ENCODE data around the gene LRP11.

The LRP11 gene

DNA sequence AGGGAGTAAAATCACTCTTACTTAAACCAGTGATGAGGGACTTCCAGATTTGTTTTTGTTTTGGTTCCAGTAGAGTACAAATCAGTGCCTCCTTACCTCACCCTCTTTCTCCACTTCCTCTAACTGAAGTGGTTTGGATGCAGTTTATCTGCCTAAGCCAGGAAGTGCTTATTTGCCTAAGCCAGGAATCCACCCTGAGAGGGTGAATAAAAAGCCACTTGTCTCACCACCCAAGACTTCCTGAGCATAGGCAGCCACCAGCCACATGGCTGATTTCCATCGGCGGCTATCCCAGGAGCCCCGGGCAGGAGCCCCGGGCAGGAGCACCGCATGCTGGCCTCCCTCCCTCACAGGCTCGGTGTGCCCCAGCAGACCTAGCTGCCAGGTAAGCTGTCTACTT, 12.0 kb downstream of the LRP11 start:
- TF ChIP-seq YY1 (IDR thresholded peaks at IDR 0.05; ENCODE audit: low read depth) (no peak), TCF12 (IDR thresholded peaks at IDR 0.05; ENCODE audit: low read depth) (no peak), RAD21 (IDR thresholded peaks at IDR 0.05; ENCODE audit: low read depth) (no peak), EP300 (IDR thresholded peaks at IDR 0.05; ENCODE audit: borderline replicate concordance) (no peak), ZBTB7A (IDR thresholded peaks at IDR 0.05; ENCODE audit: low read depth) (no peak), FOXM1 (IDR thresholded peaks at IDR 0.05; ENCODE audit: borderline replicate concordance, low read depth) (no peak), EGR1 (IDR thresholded peaks at IDR 0.05) (no peak), REST (IDR thresholded peaks at IDR 0.05; ENCODE audit: low read depth) (no peak), CREB1 (IDR thresholded peaks at IDR 0.05; ENCODE audit: low read depth) (no peak)
- TF ChIP-seq, protein P1, sequence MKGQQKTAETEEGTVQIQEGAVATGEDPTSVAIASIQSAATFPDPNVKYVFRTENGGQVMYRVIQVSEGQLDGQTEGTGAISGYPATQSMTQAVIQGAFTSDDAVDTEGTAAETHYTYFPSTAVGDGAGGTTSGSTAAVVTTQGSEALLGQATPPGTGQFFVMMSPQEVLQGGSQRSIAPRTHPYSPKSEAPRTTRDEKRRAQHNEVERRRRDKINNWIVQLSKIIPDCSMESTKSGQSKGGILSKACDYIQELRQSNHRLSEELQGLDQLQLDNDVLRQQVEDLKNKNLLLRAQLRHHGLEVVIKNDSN (IDR thresholded peaks at IDR 0.05) = no peak
- TF ChIP-seq, protein P2, sequence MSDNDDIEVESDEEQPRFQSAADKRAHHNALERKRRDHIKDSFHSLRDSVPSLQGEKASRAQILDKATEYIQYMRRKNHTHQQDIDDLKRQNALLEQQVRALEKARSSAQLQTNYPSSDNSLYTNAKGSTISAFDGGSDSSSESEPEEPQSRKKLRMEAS (IDR thresholded peaks at IDR 0.05) = no peak

- TF ChIP-seq, protein P2 (IDR thresholded peaks at IDR 0.05) = no peak
- no peak for TF ChIP-seq FOXM1 (IDR thresholded peaks at IDR 0.05; ENCODE audit: borderline replicate concordance, low read depth)
- TF ChIP-seq YY1 (IDR thresholded peaks at IDR 0.05; ENCODE audit: low read depth) = no peak
- no peak for TF ChIP-seq NFIC (IDR thresholded peaks at IDR 0.05)
- TF ChIP-seq, protein P1 (IDR thresholded peaks at IDR 0.05) = no peak
- TF ChIP-seq TEAD4 (IDR thresholded peaks at IDR 0.05) = no peak
- no peak for TF ChIP-seq CREB1 (IDR thresholded peaks at IDR 0.05; ENCODE audit: low read depth)
- no peak for TF ChIP-seq EP300 (IDR thresholded peaks at IDR 0.05; ENCODE audit: borderline replicate concordance)
- no peak for TF ChIP-seq CEBPB (IDR thresholded peaks at IDR 0.05)
- TF ChIP-seq RAD21 (IDR thresholded peaks at IDR 0.05; ENCODE audit: low read depth) = no peak
- TF ChIP-seq TCF12 (IDR thresholded peaks at IDR 0.05; ENCODE audit: low read depth) = no peak
- no peak for TF ChIP-seq TAF1 (IDR thresholded peaks at IDR 0.05; ENCODE audit: low read depth)
Observed at GRCh38 chr6:149851461-149852110, 12.6 kb downstream of the LRP11 start.

- TF ChIP-seq FOXM1 (IDR thresholded peaks at IDR 0.05; ENCODE audit: borderline replicate concordance, low read depth) (no peak), TCF12 (IDR thresholded peaks at IDR 0.05; ENCODE audit: low read depth) (no peak), NFIC (IDR thresholded peaks at IDR 0.05) (no peak), EP300 (IDR thresholded peaks at IDR 0.05; ENCODE audit: borderline replicate concordance) (no peak), CREB1 (IDR thresholded peaks at IDR 0.05; ENCODE audit: low read depth) (no peak), REST (IDR thresholded peaks at IDR 0.05; ENCODE audit: low read depth) (no peak), CEBPB (IDR thresholded peaks at IDR 0.05) (no peak), ZBTB7A (IDR thresholded peaks at IDR 0.05; ENCODE audit: low read depth) (no peak), TAF1 (IDR thresholded peaks at IDR 0.05; ENCODE audit: low read depth) (no peak), TEAD4 (IDR thresholded peaks at IDR 0.05) (no peak), EGR1 (IDR thresholded peaks at IDR 0.05) (no peak), RAD21 (IDR thresholded peaks at IDR 0.05; ENCODE audit: low read depth) (no peak), YY1 (IDR thresholded peaks at IDR 0.05; ENCODE audit: low read depth) (no peak)
- TF ChIP-seq, protein P2 (IDR thresholded peaks at IDR 0.05) = no peak
- TF ChIP-seq, protein P1 (IDR thresholded peaks at IDR 0.05) = no peak
Observed at GRCh38 chr6:149847939-149848267, 16.3 kb downstream of the LRP11 start.

- TF ChIP-seq ZBTB7A (IDR thresholded peaks at IDR 0.05; ENCODE audit: low read depth) (no peak), TAF1 (IDR thresholded peaks at IDR 0.05; ENCODE audit: low read depth) (no peak), FOXM1 (IDR thresholded peaks at IDR 0.05; ENCODE audit: borderline replicate concordance, low read depth) (no peak), YY1 (IDR thresholded peaks at IDR 0.05; ENCODE audit: low read depth) (no peak), TEAD4 (IDR thresholded peaks at IDR 0.05) (peak; percentile 93), EP300 (IDR thresholded peaks at IDR 0.05; ENCODE audit: borderline replicate concordance) (0 out of 2 replicates have a peak, but pooled peaks have one; percentile 52), NFIC (IDR thresholded peaks at IDR 0.05) (peak; percentile 98), REST (IDR thresholded peaks at IDR 0.05; ENCODE audit: low read depth) (no peak), TCF12 (IDR thresholded peaks at IDR 0.05; ENCODE audit: low read depth) (peak; percentile 76), RAD21 (IDR thresholded peaks at IDR 0.05; ENCODE audit: low read depth) (0 out of 2 replicates have a peak, but pooled peaks have one; percentile 4), CEBPB (IDR thresholded peaks at IDR 0.05) (no peak), EGR1 (IDR thresholded peaks at IDR 0.05) (peak; percentile 90)
- TF ChIP-seq, protein P1 (IDR thresholded peaks at IDR 0.05) = no peak
- TF ChIP-seq, protein P2 (IDR thresholded peaks at IDR 0.05) = peak; percentile 50; the same call in 1 of the 2 replicates
Observed at GRCh38 chr6:149846321-149846720, 17.8 kb downstream of the LRP11 start.

Measured in Ishikawa (cell line).